ENCODE results near the gene SAMD11.
"Not testable (repeated sequence)": the region's sequence is repeated elsewhere in the genome, so short reads cannot be mapped to it uniquely, and the experiment has no call there.

Gene SAMD11

DNA sequence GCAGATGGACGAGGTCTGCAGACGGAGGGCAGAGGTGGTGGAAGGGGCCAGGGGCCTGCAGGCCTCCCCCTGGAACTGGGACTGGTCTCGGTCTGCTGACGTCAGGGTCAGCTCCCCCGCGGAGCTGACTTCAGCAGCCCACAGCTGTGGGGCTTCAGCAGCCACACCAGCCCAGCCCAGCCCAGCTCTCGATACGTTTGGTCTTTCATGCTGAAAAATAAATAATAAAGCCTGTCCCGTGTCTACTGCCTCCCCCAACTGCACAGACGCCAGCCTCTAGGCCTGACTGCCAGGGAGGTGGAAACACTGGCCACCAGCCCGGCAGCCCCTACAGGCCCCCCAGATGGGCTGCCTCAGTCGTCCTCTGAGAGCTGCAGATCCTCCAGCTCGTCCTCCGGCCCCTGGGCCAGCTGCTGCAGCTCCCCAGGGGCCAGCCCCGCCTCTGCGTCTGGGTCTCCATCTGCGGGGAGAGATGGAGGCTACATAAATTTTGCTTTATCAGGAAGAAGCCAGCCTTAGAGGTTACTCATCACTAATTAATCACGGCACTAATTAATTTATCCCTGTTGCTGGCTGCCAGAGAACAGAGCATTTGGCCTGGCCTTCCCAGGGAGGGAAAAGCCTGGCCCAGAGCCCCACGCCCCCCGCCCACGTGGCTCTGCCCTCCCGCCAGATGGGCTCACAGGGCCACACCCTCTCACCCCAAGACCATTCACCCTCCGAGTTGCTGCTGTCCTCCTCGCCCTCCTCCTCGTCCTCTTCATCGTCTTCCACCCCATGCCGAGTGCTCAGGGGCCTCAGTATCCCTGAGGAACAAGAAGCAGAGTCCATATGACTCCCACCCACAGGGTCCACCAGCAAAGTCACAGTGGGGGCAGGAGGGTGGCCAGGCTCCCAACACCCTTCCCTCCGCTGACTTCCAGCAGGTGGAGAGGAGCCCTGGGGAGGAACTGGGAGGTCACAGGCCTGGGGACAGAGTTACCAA lies 20.9 kb downstream of the SAMD11 start:
- H3K27ac ChIP-seq: peak overlapping the region; percentile 91; the same call in 1 of the 2 replicates
- TF ChIP-seq, protein P1, sequence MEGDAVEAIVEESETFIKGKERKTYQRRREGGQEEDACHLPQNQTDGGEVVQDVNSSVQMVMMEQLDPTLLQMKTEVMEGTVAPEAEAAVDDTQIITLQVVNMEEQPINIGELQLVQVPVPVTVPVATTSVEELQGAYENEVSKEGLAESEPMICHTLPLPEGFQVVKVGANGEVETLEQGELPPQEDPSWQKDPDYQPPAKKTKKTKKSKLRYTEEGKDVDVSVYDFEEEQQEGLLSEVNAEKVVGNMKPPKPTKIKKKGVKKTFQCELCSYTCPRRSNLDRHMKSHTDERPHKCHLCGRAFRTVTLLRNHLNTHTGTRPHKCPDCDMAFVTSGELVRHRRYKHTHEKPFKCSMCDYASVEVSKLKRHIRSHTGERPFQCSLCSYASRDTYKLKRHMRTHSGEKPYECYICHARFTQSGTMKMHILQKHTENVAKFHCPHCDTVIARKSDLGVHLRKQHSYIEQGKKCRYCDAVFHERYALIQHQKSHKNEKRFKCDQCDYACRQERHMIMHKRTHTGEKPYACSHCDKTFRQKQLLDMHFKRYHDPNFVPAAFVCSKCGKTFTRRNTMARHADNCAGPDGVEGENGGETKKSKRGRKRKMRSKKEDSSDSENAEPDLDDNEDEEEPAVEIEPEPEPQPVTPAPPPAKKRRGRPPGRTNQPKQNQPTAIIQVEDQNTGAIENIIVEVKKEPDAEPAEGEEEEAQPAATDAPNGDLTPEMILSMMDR (conservative IDR thresholded peaks at IDR 0.05): no peak

DNA sequence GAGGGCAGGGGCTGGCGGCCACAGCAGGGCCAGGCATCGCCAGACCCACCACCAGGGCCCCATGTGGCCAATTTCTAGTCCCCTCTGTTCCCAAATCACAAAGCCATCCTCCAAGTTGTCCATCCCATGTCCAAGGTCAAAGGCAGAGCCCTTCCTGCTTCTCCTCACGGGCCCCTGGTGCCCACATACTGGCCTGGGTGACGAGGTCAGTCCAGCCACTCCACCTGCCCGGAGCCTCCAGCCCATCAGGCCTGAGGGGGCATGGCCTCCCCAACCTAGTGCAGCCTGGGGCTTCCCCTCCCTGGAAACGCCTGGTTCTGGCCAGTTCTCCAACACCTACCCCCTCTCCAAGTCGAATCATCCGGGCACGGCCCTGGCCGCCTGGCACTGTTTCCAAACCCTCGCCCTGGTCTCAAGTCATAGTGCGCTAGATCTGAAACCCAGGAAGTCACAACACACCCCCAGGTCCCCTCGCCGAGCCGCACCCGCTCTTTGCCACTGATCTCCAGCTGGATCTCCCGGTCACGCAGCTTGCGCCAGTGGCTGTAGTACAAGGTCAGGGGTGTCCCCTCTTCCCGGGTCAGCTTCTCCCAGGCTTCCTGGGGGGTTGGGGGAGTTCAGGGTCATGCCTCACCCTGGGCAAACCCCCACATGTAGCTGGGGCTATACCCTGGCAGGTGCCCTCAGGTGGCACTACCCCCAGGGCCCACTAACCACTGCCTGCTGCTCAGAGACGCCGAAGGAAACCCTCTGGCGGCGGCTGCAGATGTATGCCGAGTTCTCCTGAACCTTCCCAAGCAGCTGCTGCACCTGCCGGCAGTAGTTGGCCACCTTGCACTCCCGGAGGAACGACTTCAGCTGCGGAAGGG lies 22.2 kb downstream of the SAMD11 start:
- H3K27ac ChIP-seq: peak overlapping the region; percentile 91; the same call in 1 of the 2 replicates
- TF ChIP-seq, protein P1 (conservative IDR thresholded peaks at IDR 0.05): no peak

DNA sequence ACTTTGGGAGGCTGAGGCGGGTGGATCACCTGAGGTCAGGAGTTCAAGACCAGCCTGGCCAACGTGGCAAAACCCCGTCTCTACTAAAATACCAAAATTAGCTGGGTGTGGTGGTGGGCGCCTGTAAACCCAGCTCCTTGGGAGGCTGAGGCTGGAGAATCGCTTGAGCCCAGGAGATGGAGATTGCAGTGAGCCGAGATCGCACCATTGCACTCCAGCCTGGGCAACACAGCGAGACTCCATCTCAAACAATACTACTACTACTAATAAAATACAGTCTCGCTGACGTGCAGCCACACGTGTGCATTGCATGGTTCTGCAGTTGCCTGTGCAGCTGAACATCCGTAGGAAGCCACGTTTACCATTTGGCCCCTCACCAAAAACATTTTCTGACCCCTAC lies 23.1 kb downstream of the SAMD11 start:
- H3K27ac ChIP-seq: not testable (repeated sequence)

DNA sequence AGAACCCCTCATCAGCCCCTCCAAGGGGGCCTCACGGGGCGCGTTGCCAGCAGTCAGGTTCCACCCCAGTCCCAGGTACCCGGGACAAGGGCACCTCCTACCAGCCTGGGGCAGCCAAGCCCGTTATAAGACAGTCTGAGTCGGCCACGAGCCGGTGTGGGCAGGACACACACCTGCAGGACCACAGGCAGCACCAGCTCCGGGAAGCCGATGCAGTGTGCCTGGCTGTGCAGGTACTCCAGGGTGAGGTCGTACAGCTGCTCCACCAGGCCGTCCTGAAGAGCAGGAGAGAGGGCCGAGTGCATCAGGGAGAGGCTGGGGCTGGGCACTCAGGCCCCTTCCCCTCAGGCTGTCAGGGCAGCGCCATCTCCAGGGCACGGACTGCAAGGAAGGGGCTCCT lies 24.2 kb downstream of the SAMD11 start:
- H3K27ac ChIP-seq: no peak overlapping the region
- TF ChIP-seq, protein P1 (conservative IDR thresholded peaks at IDR 0.05): no peak

DNA sequence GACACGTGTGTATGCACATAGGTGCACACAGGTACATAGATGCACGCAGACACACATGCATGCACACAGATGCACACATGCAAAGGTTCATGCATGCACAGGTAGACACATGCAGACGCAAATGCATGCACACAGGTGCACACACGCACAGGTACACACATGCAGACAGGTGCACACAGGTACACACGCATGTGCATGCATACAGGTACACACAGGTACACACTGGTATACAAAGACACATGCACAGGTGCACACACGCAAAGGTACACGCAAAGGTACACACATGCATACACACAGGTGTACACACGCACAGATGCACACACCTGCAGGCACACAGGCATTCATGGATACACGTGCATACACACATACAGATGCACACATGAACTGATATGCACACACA lies 26.5 kb downstream of the SAMD11 start:
- TF ChIP-seq, protein P1 (conservative IDR thresholded peaks at IDR 0.05): no peak
- no peak overlapping the region for H3K27ac ChIP-seq

DNA sequence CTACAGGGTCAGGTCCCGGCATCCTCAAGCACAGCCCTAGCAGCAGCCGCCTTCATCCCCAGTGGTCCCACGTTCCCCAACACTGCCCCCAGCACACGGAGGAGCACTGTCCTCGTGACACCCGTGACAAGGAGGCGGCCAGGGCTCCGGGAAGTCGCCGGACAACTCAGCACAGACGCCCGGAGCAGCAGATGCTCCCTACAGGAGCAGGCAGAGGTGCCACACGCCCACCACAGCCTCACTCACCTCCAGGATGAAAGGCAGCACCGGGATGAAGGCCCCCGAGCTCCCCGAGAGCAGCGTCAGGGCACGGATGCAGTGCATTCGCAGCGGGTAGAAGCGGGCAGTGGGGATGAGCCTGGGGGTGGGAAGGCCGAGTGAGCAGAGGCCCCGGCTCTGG lies 27.2 kb downstream of the SAMD11 start:
- no peak overlapping the region for H3K27ac ChIP-seq
- TF ChIP-seq, protein P1 (conservative IDR thresholded peaks at IDR 0.05): no peak

DNA sequence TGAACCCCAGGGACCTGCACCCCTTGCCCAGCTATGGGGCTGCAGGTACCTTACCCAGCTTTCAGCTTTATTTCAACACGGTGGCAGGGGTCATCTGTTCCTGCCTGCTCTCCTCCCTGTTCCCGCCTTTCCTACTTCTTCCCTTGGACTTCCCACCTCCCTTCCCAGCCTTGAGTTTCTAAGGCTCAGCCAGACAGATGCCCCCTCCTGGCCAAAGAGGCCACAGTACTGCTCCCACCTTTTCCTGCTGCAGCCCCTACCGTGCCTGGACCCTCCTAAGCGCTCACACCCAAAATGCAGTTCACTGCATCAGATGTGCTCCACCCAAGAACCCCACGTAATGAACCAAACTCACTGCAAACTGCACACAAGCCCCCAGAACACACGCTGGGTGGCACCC lies 27.6 kb downstream of the SAMD11 start:
- H3K27ac ChIP-seq: no peak overlapping the region
- TF ChIP-seq, protein P1 (conservative IDR thresholded peaks at IDR 0.05): peak; percentile 60

Measured in VCaP (cell line).